SU-DHL-6 (cell line): ENCODE measurements around the gene GSTO2.

Experiments
- CTCF ChIP-seq: fragments of 200-600 bp; sonication (generic); IDR thresholded peaks from one replicate; pipeline ENCODE4 v1.5.1; 2017; ENCODE audit warnings: antibody characterized with exemption, mild to moderate bottlenecking, low read length, moderate library complexity; ENCODE audit not compliant: insufficient read depth, poor library complexity, severe bottlenecking
- EZH2phosphoT487 ChIP-seq: fragments of 200-600 bp; sonication (generic), shearing (Covaris generic); conservative IDR thresholded peaks from 2 replicates; pipeline ENCODE4 v1.6.1; 2018; ENCODE audit warnings: mild to moderate bottlenecking, antibody characterized with exemption, low read length, moderate library complexity, mixed read lengths

- TF ChIP-seq CTCF: no peak
- TF ChIP-seq EZH2phosphoT487: no peak
Measured at GRCh38 chr10:104306897-104307296, 37.9 kb downstream of the GSTO2 start.
